Neural progenitor cell (in vitro differentiated cells): ENCODE measurements around the gene SPINDOC.

Experiments
- CTCF ChIP-seq: fragments of 200-600 bp; sonication (generic); IDR thresholded peaks from 2 replicates; pipeline ENCODE4 v1.5.1; 2017; ENCODE audit warnings: antibody characterized with exemption, mild to moderate bottlenecking
- EZH2 ChIP-seq: fragments of 200-600 bp; sonication (generic); IDR thresholded peaks from 2 replicates; pipeline ENCODE4 v1.6.1; 2017; ENCODE audit warnings: antibody characterized with exemption, mild to moderate bottlenecking, moderate library complexity

- TF ChIP-seq CTCF (no peak), EZH2 (no peak)
Observed at GRCh38 chr11:63846897-63847296, 33.6 kb downstream of the SPINDOC start.
